Measurements from ENCODE around the gene PDS5A.
"Not testable (repeated sequence)": the region's sequence is repeated elsewhere in the genome, so short reads cannot be mapped to it uniquely, and the experiment has no call there.

The PDS5A gene

DNA sequence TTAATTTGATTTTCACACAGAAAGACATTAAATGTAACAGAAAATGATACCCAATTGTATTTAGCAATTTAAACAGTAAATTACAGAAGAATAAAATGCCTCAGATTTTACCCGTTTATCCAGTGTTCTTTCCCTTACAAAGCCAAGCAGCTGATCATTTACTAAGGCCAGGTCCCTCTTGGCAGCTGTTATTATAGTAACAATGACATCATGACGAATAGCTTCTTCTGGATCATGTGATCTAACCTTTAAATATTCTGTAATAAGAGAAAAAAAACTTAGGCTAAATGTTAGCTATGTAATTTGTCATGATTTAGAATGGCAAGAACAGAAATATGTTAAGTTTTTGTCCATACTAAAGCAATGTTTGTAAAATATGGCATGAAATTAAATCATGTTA is 69.4 kb downstream of the PDS5A start:
- DNase-seq (ENCODE audit: low read depth in 2 of 3, low spot score in 2 of 3) = no peak

DNA sequence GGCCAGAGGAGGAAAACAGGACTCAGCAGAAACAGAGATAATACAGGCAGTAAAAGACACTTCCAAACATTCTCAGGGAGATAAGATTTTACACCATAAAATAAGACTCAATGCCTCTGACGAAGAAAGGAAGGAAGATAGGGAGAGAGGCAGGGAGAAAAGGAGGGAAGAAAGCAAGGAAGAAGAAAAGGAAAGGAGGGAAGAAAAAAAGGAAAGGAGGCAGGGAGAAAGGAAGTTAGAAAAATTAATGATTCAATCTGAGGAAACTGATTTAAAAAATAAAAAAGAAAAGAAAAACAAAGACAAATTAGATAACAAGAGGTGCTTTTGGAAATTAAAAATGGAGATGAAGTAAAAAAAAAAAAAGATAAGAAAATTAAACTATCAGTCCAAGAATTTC is 72.1 kb downstream of the PDS5A start:
- DNase-seq (ENCODE audit: low read depth in 2 of 3, low spot score in 2 of 3) = no peak

DNA sequence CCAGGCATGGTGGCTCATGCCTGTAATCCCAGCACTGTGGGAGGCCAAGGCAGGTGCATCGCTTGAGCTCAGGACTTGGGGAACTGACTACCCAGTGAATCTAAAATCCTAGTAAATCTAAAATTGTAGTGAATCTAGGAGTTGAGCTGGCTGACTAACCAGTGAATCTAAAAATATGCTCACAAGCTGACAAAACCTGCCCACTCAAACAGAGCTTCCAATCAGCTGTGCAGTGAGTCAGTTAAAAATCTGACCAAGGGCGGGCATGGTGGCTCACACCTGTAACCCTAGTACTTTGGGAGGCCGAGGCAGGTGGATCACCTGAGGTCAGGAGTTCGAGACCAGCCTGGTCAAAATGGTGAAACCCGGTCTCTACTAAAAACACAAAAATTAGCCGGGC is 72.7 kb downstream of the PDS5A start:
- not testable (repeated sequence) for DNase-seq (ENCODE audit: low read depth in 2 of 3, low spot score in 2 of 3)

DNA sequence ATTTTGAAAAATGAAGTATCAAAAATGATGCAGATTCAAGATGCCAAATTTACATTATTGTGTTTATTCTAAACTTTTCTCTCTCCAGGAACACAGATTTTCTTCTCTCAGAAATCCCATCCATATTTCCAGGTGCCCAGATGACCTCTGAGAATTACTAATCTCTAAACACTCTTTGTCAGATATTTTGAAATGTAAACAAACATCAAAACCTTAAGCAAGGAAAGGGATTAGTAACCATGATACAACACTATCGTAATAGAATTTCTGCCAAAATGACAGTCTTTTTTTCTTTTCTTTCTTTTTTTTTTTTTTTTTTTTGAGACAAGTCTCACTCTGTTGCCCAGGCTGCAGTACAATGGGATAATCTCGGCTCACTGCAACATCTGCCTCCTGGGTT is 76.7 kb downstream of the PDS5A start:
- no peak for DNase-seq (ENCODE audit: low read depth in 2 of 3, low spot score in 2 of 3)

DNA sequence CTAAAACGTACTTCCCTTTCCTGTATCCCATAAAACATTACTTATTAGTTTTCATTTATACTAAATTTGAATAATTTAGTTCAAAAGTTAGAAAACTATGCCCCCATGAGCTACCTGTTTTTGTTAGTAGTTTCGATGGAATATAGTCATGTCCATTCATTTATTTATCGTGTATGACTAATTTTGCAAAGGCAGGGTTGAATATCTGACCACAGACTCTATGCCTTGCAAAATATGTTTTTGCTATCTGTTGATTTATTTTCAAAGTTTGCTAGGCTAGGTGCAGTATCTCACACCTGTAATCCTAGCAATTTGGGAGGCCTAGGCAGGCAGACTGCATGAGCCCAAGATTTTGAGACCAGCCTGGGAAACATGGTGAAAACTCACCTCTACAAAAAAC is 78.4 kb downstream of the PDS5A start:
- no peak for DNase-seq (ENCODE audit: low read depth in 2 of 3, low spot score in 2 of 3)

DNA sequence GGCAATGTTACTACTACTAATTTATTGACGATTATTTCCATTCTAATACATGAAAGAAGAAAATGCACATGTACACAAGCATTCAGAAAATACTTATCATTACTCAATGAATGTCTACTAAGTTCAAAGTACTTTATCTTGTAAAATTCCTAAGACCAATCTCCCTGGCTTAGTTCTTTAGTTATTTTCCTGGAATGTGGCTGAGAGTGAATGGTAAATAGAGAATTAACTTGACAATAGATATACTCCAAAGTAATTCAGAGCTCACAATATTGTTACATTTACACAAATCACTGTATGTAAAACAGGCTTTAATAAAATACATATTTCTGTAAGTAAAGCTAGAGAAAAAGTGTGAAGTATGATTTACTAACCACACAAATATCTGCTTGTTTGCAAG is 79.7 kb downstream of the PDS5A start:
- DNase-seq (ENCODE audit: low read depth in 2 of 3, low spot score in 2 of 3) = no peak

DNA sequence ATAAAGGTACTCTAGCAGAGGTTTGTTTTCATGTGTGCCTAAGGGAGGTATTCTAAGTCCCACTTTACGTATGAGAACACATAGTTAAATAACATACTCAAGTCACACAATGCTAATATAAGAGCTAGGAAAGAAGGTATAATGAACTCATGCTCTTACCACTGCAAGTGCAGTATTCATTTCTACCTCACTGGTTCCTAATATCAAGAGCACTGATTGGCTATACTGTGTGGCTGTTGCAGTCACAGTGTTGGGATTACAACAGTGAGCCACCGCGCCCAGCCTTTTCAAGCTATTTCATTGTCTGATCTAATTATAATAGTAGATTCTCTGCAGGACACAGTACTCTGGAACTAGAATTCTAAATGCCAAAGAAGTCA is 84.0 kb downstream of the PDS5A start:
- no peak for DNase-seq (ENCODE audit: low read depth in 2 of 3, low spot score in 2 of 3)

DNA sequence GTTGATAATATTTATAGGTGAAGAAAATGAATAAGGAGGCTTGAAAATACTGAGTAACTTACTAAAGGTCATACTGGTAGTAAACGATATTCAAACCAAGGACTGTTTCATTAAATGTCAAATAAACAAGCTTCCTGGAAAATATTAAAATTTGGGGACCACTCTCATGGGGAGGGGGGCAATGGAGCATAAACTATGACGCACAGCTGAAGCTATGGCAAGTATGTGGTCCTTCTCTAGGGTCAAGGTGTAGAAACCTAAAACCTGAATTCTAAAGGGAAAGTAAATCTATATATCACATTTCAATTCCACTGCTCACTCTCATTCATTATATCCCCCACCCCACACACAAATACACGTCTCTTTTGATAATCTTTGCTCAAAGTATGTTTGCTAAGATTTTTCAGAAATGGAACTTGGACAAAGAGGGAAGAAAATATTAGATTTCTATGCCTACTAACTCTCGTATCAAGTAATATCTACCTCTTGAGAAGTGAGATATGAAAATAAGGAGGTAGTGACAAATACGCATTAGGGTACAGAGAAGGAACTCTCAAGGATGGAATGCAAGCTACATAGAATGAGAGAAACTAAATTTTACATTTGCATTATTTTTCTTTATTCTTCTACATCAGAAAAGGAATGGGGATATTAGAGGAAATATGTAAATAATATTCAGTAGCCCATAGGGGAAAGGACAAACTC is 84.6 kb downstream of the PDS5A start:
- no peak for DNase-seq (ENCODE audit: low read depth in 2 of 3, low spot score in 2 of 3)

DNA sequence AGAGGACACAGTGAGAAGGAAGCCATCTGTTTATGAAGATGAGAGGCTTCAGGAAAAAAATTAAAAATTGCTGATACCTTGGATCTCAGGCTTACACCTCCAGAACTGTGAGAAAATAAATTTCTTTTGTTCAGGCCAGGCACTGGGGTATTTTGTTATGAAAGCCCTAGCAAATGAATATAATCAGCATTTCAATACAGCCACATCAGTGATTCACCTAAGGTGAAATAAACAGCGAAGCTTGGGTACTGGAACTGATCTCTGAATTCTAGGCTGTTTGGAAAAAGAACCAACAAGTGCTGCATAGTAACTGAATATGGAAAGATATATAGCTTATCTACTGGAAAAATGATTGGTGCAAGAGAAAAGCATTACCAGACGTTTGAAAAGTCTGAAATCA is 88.5 kb downstream of the PDS5A start:
- no peak for DNase-seq (ENCODE audit: low read depth in 2 of 3, low spot score in 2 of 3)

DNA sequence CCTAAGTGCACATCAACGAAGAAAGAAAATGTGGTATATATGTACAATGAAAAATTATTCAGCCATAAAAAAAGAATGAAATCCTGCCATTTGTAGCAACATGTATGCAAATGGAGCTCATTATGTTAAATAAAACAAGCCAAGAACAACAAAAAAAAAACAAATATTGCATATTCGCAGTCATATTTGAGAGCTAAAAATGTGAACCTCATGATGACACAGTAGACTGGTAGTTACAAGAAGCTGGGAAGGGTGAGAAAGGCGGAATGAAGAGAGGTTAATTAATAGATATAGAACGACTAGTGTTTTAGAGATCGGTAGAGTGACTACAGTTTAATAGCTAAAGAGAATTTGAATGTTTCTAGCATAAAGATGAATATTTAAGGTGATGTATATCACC is 89.2 kb downstream of the PDS5A start:
- no peak for DNase-seq (ENCODE audit: low read depth in 2 of 3, low spot score in 2 of 3)

DNA sequence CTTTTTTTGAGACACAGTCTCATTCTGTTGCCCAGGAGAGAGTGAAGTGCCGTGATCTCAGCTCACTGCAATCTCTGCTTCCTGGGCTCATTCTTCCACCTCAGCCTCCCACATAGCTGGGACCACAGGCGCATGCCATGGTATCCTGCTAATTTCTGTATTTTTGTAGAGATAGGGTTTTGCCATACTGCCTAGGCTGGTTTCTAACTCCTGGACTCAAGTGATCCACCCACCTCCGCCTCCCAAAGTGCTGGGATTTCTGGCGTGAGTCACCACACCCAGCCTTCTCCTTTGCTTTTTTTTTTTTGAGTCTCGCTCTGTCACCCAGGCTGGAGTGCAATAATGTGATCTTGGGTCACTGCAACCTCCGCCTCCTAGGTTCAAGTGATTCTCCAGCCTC is 94.1 kb downstream of the PDS5A start:
- DNase-seq (ENCODE audit: low read depth in 2 of 3, low spot score in 2 of 3) = no peak

DNA sequence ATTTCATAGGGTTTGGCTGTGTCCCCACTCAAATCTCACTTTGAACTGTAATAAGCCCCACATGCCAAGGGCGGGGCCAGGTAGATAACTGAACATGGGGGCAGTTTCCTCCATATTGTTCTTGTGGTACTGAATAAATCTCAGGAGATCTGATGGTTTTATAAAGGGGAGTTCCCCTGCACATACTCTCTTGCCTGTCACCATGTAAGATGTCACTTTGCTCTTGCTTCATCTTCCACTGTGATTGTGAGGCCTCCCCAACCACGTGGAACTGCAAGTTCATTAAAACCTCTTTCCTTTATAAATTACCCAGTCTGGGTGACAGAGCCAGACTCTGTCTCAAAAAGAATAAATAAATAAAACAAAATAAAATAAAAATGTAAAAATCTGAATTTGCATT is 95.9 kb downstream of the PDS5A start:
- DNase-seq (ENCODE audit: low read depth in 2 of 3, low spot score in 2 of 3) = no peak

DNA sequence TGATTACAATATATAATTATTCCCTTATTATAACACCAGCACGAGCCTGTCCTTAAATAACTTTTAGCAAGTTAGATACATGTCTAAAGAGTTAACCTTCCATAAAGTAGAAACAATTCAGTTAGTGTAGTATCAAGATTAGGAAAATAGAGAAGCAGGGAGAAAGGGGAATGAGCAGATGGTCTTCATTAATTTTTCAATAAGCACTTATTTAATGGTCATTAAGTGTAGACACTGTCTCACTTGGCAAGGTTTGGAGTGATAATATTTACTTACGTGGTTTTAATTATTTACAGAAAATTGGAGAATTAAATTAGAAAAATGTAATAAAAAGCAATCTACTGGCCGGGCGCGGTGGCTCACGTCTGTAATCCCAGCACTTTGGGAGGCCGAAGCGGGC is 99.7 kb downstream of the PDS5A start:
- no peak for DNase-seq (ENCODE audit: low read depth in 2 of 3, low spot score in 2 of 3)

DNA sequence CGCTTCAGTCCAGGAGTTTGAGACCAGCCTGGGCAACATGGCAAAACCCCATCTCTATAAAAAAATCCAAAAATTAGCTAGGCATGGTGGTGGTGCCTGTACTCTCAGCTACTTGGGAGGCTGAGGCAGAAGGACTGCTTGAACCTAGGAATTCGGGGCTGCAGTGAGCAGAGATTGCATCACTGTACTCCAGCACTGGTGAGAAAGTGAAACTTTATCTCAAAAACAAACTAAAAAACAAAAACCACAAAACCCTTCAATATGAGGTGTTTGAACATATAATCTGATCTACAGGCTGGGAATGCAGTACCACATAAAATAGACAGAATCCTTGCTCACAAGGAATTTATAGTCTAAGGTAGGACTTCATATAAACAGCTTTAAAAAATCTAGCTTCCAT is 103.9 kb downstream of the PDS5A start:
- no peak for DNase-seq (ENCODE audit: low read depth in 2 of 3, low spot score in 2 of 3)

DNA sequence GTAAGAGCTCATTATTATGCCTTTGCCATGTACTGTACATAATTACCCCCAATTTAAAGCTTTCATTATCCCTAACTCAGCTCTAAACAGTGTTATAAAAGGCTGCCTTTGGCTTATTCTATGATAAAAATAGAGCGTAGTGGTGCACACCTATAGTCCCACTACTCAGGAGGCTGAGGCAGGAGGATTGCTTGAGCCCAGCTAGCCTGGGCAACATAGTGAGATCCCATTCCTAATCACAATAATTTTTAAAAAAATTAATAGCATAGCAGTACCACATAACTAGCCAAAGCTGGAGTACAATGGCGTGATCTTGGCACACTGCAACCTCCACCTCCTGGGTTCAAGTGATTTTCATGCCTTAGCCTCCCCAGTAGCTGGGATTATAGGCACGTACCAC is 112.4 kb downstream of the PDS5A start:
- DNase-seq (ENCODE audit: low read depth in 2 of 3, low spot score in 2 of 3) = no peak

DNA sequence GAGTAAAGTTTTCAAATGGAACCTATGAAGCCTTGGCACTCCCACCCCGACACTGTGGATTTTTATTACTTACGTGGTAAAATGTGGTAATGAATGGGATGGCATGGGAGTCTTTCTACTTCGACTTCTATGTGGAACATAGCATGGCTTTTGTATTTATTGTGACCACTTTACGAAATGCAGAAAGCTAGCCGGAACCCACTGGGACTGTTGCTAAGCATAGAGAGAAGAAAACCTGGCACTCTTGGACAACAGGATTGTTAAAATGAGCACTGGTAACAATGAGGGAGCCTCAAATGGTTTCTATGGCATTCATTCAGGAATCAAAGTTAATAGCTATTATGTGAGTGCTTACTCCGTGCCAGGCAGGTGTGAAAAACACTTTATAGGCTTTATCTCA is 113.3 kb downstream of the PDS5A start:
- DNase-seq (ENCODE audit: low read depth in 2 of 3, low spot score in 2 of 3) = no peak

DNA sequence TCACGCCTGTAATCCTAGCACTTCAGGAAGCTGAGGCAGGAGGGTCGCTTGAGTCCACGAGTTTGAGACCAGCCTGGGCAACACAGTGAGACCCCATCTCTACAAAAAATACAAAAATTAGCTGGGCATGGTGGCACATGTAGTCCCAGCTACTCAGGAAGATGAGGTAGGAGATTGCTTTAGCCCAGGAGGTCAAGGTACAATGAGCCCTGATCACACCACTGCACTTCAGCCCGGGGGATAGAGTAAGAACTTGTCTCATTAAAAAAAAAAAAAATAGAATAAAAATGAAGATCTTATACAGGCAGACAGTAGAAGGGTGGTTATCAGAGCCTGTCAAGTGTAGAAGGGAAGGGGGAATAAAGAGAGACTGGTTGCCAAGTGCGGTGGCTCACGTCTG is 116.9 kb downstream of the PDS5A start:
- no peak for DNase-seq (ENCODE audit: low read depth in 2 of 3, low spot score in 2 of 3)

DNA sequence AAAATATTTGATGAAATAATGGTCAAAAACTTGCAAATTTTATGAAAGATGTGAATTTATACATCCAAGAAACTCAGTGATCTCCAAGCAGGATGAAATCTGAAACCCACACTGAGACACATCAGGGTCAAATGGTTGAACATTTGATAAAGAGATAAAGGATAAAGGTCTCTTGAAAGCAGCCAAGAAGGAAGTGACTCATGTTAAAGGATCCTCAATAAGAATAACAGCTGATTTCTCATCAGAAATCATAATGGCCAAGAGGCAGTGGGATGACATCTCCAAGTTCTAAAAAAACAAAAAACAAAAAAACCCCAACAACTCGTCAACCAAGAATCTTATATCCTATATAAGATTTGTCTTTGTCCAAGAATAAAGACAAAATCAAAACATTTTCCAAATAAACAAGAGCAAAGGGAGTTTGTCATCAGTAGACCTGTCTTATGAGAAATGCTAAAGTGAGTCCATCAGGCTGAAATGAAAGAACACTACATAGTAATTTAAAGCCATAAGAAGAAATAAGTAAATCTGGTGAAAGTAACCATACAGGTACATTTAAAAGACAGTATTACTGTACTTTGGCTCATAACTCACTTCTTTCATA is 121.7 kb downstream of the PDS5A start:
- no peak for DNase-seq (ENCODE audit: low read depth in 2 of 3, low spot score in 2 of 3)

DNA sequence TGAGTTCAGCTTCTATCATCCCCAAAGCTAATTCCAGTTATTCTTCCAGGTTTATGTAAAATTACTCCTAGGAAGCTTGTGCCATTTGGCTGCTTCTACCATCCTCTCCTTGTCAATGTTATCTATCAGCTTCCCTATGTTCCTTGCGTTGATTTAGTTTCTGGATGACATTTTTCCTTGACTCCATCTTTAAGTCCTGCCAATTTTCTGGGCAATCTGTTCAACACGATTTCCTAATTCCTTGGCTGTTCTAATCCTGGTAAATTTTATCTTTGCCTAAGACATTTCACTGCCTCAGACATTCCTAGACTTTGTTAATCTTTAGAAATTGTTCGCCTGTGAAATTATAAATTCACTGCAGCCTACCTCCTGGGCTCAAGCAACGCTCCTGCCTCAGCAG is 125.1 kb downstream of the PDS5A start:
- no peak for DNase-seq (ENCODE audit: low read depth in 2 of 3, low spot score in 2 of 3)

DNA sequence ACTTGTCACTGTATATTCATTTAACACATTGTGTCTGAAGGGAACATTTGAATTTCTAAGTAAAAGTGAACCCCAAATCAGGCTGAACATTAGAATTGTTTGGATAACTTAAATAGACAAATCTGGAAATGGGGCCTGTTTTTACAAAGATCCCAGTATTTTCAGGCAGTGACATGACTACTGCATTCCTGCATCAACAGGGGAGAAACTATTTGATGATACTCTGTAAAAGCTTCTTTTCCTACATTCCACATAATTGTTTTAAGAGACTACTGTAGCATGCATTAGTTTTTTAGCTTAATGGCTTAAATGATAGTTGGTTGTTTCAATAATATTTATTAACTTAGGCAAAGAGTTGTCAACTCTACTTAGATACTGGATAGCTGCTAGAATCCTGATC is 127.0 kb downstream of the PDS5A start:
- no peak for DNase-seq (ENCODE audit: low read depth in 2 of 3, low spot score in 2 of 3)

DNA sequence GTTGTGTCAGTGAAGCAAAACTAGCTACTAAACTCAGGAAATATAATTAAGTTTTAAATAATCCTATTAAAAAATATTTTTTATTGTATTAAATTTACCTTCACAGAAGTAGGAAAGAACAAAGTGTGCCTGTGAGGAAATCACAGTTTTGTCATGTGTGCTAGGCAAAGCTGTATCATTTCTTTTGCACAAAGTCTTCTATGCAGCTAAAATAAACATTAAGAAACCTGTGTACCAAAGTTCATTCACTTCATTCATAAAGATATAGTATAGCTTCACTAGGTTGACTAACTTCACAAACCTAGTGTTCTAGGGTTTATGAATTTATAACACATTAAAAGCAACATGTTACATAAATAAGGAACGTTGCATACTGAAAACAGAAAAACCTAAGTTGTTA is 131.0 kb downstream of the PDS5A start:
- no peak for DNase-seq (ENCODE audit: low read depth in 2 of 3, low spot score in 2 of 3)

DNA sequence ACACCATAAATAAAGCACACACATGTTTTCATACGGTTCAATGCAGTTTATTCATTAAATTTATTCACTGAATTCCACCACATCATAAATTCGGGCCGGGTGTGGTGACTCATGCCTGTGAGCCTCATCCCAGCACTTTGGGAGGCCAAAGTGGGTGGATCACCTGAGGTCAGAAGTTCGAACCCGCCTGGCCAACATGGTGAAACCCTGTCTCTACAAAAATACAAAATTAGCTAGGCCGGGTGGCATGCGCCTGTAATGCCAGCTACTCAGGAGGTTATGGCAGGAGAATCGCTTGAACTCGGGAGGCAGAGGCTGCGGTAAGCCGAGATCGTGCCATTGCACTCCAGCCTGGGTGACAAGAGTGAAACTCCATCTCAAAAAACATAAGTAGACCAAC is 131.6 kb downstream of the PDS5A start:
- no peak for DNase-seq (ENCODE audit: low read depth in 2 of 3, low spot score in 2 of 3)

DNA sequence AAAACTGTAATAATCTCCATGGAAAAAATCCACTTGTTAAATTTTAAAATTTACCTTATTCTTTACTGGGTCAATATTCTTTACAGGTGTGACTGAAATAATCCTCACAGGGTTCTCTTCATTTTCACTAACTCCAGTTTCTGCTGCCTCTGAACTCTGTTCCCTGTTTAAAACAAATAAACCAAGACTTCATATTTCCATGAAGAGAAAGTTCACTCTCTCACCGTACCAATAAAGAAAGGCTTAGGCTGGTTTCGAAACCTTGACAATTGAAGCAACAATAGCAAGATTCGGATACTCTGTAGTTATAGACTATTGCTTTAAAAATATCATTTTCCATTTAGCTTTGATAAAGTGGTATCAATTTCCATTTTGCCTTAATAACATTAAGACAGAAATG is 135.8 kb downstream of the PDS5A start:
- no peak for DNase-seq (ENCODE audit: low read depth in 2 of 3, low spot score in 2 of 3)

All from activated CD8-positive, alpha-beta memory T cell treated with anti-CD3 and anti-CD28 coated beads for 48 hours (primary cell).